ENCODE measurements around the gene PAF1. TPM values are rescaled to one million over a fixed set of nuclear protein-coding genes. Genes with fewer than 3 reads are reported as not detected.

PAF1 gene
- total RNA-seq, 1 experiment from 2014 or later: 38.0 TPM

GRCh38 chr19:39412100-39412866 lies 21.4 kb upstream of the PAF1 start, which contains the start of gene PLEKHG2:
TSS of gene PLEKHG2 (plus strand) at chr19:39412669. CDS start at chr19:39414087, 1,418 bp downstream.
- H3K9me3 Mint-ChIP-seq: no peaks in the 10 kb centered on the region; a peak in 1 of 5 replicates
- peaks cover 4% of the 10 kb centered on the region; the same call in 1 of the 2 replicates for H3K4me1 ChIP-seq (ENCODE audit: insufficient read depth, low read length)
- no peak within 1 kb of the TSS for H4K91ac ChIP-seq (ENCODE audit: insufficient read length, low read depth, low read length)
- no peaks in the 10 kb centered on the region for H3K27me3 ChIP-seq (ENCODE audit: insufficient read depth, low read length)
- peak within 1 kb of the TSS; percentile 26 for H2BK120ac ChIP-seq (ENCODE audit: low read depth, low read length, poor library complexity, severe bottlenecking)
- H2BK12ac ChIP-seq (ENCODE audit: insufficient read length, low read depth, low read length): no peak within 1 kb of the TSS
- peak within 1 kb of the TSS; percentile 96 to 97 for H3K4me3 Mint-ChIP-seq
- no peak within 1 kb of the TSS; the same call in 1 of the 2 replicates for H3K4ac ChIP-seq (ENCODE audit: low read depth, low read length)
- H3K9me3 ChIP-seq (ENCODE audit: control insufficient read depth, low read depth, low read length): no peaks in the 10 kb centered on the region
- WGBS (ENCODE audit: extremely low coverage, insufficient read length, low lambda C conversion rate): no CpG with 5 or more reads among the region's 60 CpGs
- H3K27me3 Mint-ChIP-seq (ENCODE audit: low read depth): peaks cover 1% of the 10 kb centered on the region; the same call in 1 of the 2 replicates
- peak within 1 kb of the TSS; percentile 85 for H3K9ac ChIP-seq (ENCODE audit: extremely low read depth, insufficient read length, low read length)
- H3K27ac ChIP-seq (ENCODE audit: insufficient read length, low read depth, low read length): no peak within 1 kb of the TSS
- no peak within 1 kb of the TSS for H2AFZ ChIP-seq (ENCODE audit: low read length)
- H3K56ac ChIP-seq (ENCODE audit: insufficient read length, low read depth, low read length): no peak within 1 kb of the TSS
- peak within 1 kb of the TSS; percentile 83 for H3K18ac ChIP-seq (ENCODE audit: insufficient read length, low read depth, low read length)
- peaks cover 16% of the 10 kb centered on the region for H3K23me2 ChIP-seq (ENCODE audit: insufficient read length, low read depth, low read length, poor library complexity, severe bottlenecking)
- no peak within 1 kb of the TSS for H2AK5ac ChIP-seq (ENCODE audit: insufficient read length, low read length)
- no peak within 1 kb of the TSS for H2BK20ac ChIP-seq (ENCODE audit: low read depth, low read length, poor library complexity, severe bottlenecking)
- H3K4me2 ChIP-seq (ENCODE audit: insufficient read depth, insufficient read length, low read length): peak within 1 kb of the TSS; percentile 89
- peak within 1 kb of the TSS; percentile 74 for H3K14ac ChIP-seq (ENCODE audit: insufficient read depth, low read length)
- H4K20me1 ChIP-seq (ENCODE audit: control insufficient read depth, insufficient read depth, insufficient read length): peaks cover 2% of the 10 kb centered on the region
- peaks cover 11 to 42% (median 28%) of the 10 kb centered on the region in 3 experiments for H3K36me3 Mint-ChIP-seq (ENCODE audit: insufficient read depth in 1 of 3, low read depth in 3 of 3)
- H3K23ac ChIP-seq (ENCODE audit: insufficient read length, low read depth, low read length): no peak within 1 kb of the TSS
- TF ChIP-seq CTCF (conservative IDR thresholded peaks at IDR 0.05): peak; percentile 97
- peaks cover 40 to 49% of the 10 kb centered on the region in 2 experiments for H3K4me1 Mint-ChIP-seq
- H3T11ph ChIP-seq (ENCODE audit: low read length): no peak within 1 kb of the TSS
- no peak within 1 kb of the TSS for H4K8ac ChIP-seq (replicated peaks; ENCODE audit: insufficient read length, low read depth, low read length)
- no peak within 1 kb of the TSS for H2BK5ac ChIP-seq (ENCODE audit: insufficient read length, low read length)
- peak within 1 kb of the TSS; percentile 77 to 91 (median 85) for H3K27ac Mint-ChIP-seq
- peaks cover 9% of the 10 kb centered on the region; the same call in 1 of the 2 replicates for H3K79me2 ChIP-seq (ENCODE audit: insufficient read depth, low read length)
- peak; percentile 99 for DNase-seq
- no peak within 1 kb of the TSS for H2BK15ac ChIP-seq (ENCODE audit: low read depth, low read length)
- H3K79me1 ChIP-seq (ENCODE audit: insufficient read depth, low read depth, low read length, poor library complexity, severe bottlenecking): peaks cover 6% of the 10 kb centered on the region
- H4K5ac ChIP-seq (ENCODE audit: insufficient read length, low read depth, low read length): no peak within 1 kb of the TSS
